GM12878 (cell line): ENCODE measurements around the gene KAZN. TPM values are rescaled to one million over a fixed set of nuclear protein-coding genes. Genes with fewer than 3 reads are reported as not detected.

ENCODE experiments used
- ATAC-seq: fragments of 200-7000 bp; cut with Tn5 transposase; 3 replicates; pipeline ENCODE4 v1.9.1; 2020; ENCODE audit warnings: mild to moderate bottlenecking, moderate library complexity
- BruUV-seq: library from RNA; stranded (reverse); fragments of 400-500 nt; replicated peaks from 2 replicates; lab custom pipeline; 2021; lab: Mats Ljungman, UMichigan
- CTCF ChIA-PET: fragments of 300-600 bp; sonication (Branson Sonifier 250); formaldehyde crosslinking; extraction: SDS; loops from one replicate; lab custom pipeline; 2021; ENCODE audit warnings: inconsistent platforms; lab: Yijun Ruan, JAX
- POLR2A ChIA-PET: fragments of 350-600 bp; formaldehyde crosslinking; extraction: SDS; loops from one replicate; lab custom pipeline; 2021; ENCODE audit warnings: inconsistent platforms; lab: Charles Lee
- RAD21 ChIA-PET: fragments of 300-600 bp; sonication (Branson Sonifier 250); formaldehyde crosslinking; loops from one replicate; lab custom pipeline; 2023; ENCODE audit warnings: antibody characterized with exemption; ENCODE audit not compliant: unreplicated experiment; lab: Charles Lee
- SMC1A ChIA-PET: fragments of 300-600 bp; sonication (Branson Sonifier 250); formaldehyde crosslinking; loops from one replicate; lab custom pipeline; 2023; ENCODE audit not compliant: unreplicated experiment, uncharacterized antibody; lab: Charles Lee
- DNase-seq: peaks from one replicate; pipeline ENCODE4 v3.0.0-alpha.2; 2011; ENCODE audit warnings: low read depth, low spot score
- FAIRE-seq: peaks from 3 replicates; lab custom pipeline; 2011; peaks lifted over from hg19 to GRCh38; lab: Jason Lieb, UNC
- H2AFZ ChIP-seq: 2 replicates; pipeline ENCODE4 v1.6.0; 2011; ENCODE audit warnings: low read depth, low read length, control low read depth; ENCODE audit not compliant: control insufficient read depth
- H3K27ac ChIP-seq: 2 replicates; pipeline ENCODE4 v1.5.1; 2011; ENCODE audit warnings: control low read depth; ENCODE audit not compliant: control insufficient read depth, insufficient read depth
- H3K27me3 ChIP-seq, 2 experiments: replicated peaks in 1 of 2; 2 replicates each; pipeline versions ENCODE4 v1.6.0 to v1.6.1; 2011; ENCODE audit warnings: low read length in 1 of 2; ENCODE audit not compliant: control insufficient read depth in 2 of 2, insufficient read depth in 2 of 2
- H3K36me3 ChIP-seq, 2 experiments: 2 replicates each; pipeline ENCODE4 v1.5.1; 2011; ENCODE audit warnings: low read length in 1 of 2; ENCODE audit not compliant: control insufficient read depth in 2 of 2, insufficient read depth in 2 of 2
- H3K4me1 ChIP-seq: 2 replicates; pipeline ENCODE4 v1.6.1; 2011; ENCODE audit warnings: mild to moderate bottlenecking, low read length, moderate library complexity, mixed read lengths; ENCODE audit not compliant: control insufficient read depth, insufficient read depth
- H3K4me2 ChIP-seq: 2 replicates; pipeline ENCODE4 v1.6.0; 2011; ENCODE audit warnings: control low read depth; ENCODE audit not compliant: control insufficient read depth, insufficient read depth
- H3K4me3 ChIP-seq: fragments of 200-600 bp; sonication (generic); 2 replicates; pipeline ENCODE4 v1.5.1; 2016
- H3K79me2 ChIP-seq: 2 replicates; pipeline ENCODE4 v1.6.0; 2011; ENCODE audit warnings: low read length; ENCODE audit not compliant: control insufficient read depth, insufficient read depth
- H3K9ac ChIP-seq: 2 replicates; pipeline ENCODE4 v1.8.0; 2011; ENCODE audit warnings: low read length, control low read depth, mixed read lengths; ENCODE audit not compliant: control insufficient read depth, insufficient read depth
- H3K9me3 ChIP-seq: replicated peaks from 3 replicates; pipeline ENCODE4 v1.5.1; 2011; ENCODE audit warnings: mild to moderate bottlenecking, low read length; ENCODE audit not compliant: control insufficient read depth, insufficient read depth
- H4K20me1 ChIP-seq: 2 replicates; pipeline ENCODE4 v1.6.0; 2011; ENCODE audit not compliant: control insufficient read depth, insufficient read depth
- EZH2 ChIP-seq: IDR thresholded peaks from 2 replicates; pipeline ENCODE4 v1.6.1; 2012; ENCODE audit warnings: low read depth, mild to moderate bottlenecking, control low read depth, inconsistent platforms, low read length, borderline replicate concordance; ENCODE audit not compliant: control insufficient read depth
- MLLT1 ChIP-seq: fragments of 450-650 bp; IDR thresholded peaks from 2 replicates; pipeline ENCODE4 v1.6.1; 2016; ENCODE audit warnings: mild to moderate bottlenecking
- RCOR1 ChIP-seq: conservative IDR thresholded peaks from 2 replicates; pipeline ENCODE4 v1.6.1; 2012; ENCODE audit warnings: low read depth, low read length, improper control_type of control experiment
- RELB ChIP-seq: fragments of 450-650 bp; IDR thresholded peaks from 2 replicates; pipeline ENCODE4 v1.6.1; 2017; ENCODE audit warnings: low read depth, mild to moderate bottlenecking, moderate library complexity
- ZBTB11 ChIP-seq: fragments of 450-650 bp; formaldehyde crosslinking; IDR thresholded peaks from 2 replicates; pipeline ENCODE4 v1.5.0; 2022; ENCODE audit warnings: mild to moderate bottlenecking, missing genetic modification characterization
- WGBS: methylation state at CpG from one replicate; pipeline ENCODE4 v1.1.6; 2016; ENCODE audit warnings: low lambda C conversion rate; ENCODE audit not compliant: insufficient replicate concordance, insufficient coverage; ENCODE audit errors: missing lambda C conversion rate; 5-methylcytosine and 5-hydroxymethylcytosine counted together
- in situ Hi-C: fragments of 300-500 bp; cut with MboI; formaldehyde crosslinking; loops from 9 replicates; pipeline ENCODE4 v1.14.3; 2018; ENCODE audit warnings: mixed read lengths
- intact Hi-C: fragments of 100-400 bp; cut with micrococcal nuclease; formaldehyde crosslinking; loops from one replicate; pipeline ENCODE4 v1.14.2; 2022; ENCODE audit not compliant: unreplicated experiment
- polyA plus RNA-seq, 11 experiments: library from polyadenylated mRNA; depleted of rRNA in 4 of 11; unstranded in 6 of 11; stranded (reverse) in 5 of 11; fragments of >200 nt; fragmentation: Nextera tagmentation in 4 of 11; fragmentation: Illumina TruSeq in 1 of 11; extraction: Ambion mirVana in 4 of 11; extraction: Trizol in 1 of 11; gene quantifications; 1 replicate in 1 of 11; 2 replicates in 10 of 11; pipeline versions ENCODE4 v1.2.1 to v1.2.3, GENCODE V29; 2011 to 2016; ENCODE audit warnings: inconsistent platforms in 2 of 11, missing spikeins in 2 of 11, low read depth in 1 of 11
- total RNA-seq, 4 experiments: library from RNA; depleted of rRNA in 3 of 4; stranded (reverse); fragments of >200 nt in 3 of 4; fragmentation: Illumina TruSeq in 1 of 4; extraction: Trizol in 1 of 4; gene quantifications; 2 replicates each; pipeline versions ENCODE4 v1.2.1 to v1.2.3, GENCODE V29; 2013 to 2021

The KAZN gene
- total and polyA plus RNA-seq, 10 of the 15 experiments (the other 5 are each of a cell fraction or from before 2014, with no cell fraction given): 0.72 to 4.0 (median 1.2) TPM

GRCh38 chr1:14602136-14602535 lies 3.7 kb downstream of the KAZN start:
- ChIA-PET CTCF (interaction anchor here (0.6 kb wide), 1 partner anchor 9 kb away, joined by 3 read pairs; no protein-coding TSS in a partner anchor), POLR2A (interaction anchor here (1.1 kb wide), 1 partner anchor 131 kb away, joined by 4 read pairs; no protein-coding TSS in a partner anchor), SMC1A (no interaction called here), RAD21 (no interaction called here)
- H3K9me3 ChIP-seq: no peaks in the 10 kb centered on the region
- intact Hi-C loops (loop anchor here (5.0 to 10.0 kb wide), 2 partner anchors 80 to 323 kb away; no protein-coding TSS in a partner anchor), in situ Hi-C loops (no loop called here)
- no peaks in the 10 kb centered on the region for H4K20me1 ChIP-seq
- WGBS: 55% methylated on average over 9 of the region's 9 CpGs
- BruUV-seq: no TSS peak
- H3K9ac ChIP-seq: no peak overlapping the region
- no peaks in the 10 kb centered on the region for H3K79me2 ChIP-seq
- H3K27me3 ChIP-seq: peaks cover 0 to 2% of the 10 kb centered on the region in 2 experiments; a peak in 1 of 4 replicates
- no peak overlapping the region for H2AFZ ChIP-seq
- H3K4me2 ChIP-seq: no peak overlapping the region
- FAIRE-seq: no peak
- ATAC-seq: no peak
- no peak for DNase-seq
- no peak for TF ChIP-seq EZH2
- TF ChIP-seq MLLT1: no peak
- no peak for TF ChIP-seq RELB
- TF ChIP-seq RCOR1: no peak
- TF ChIP-seq ZBTB11 (CRISPR knock-in tag): no peak
- H3K36me3 ChIP-seq: no peaks in the 10 kb centered on the region
- H3K4me1 ChIP-seq: peaks cover 11% of the 10 kb centered on the region
- no peak overlapping the region for H3K27ac ChIP-seq
- no peak overlapping the region for H3K4me3 ChIP-seq
